Stimulated activated CD4-positive, alpha-beta T cell treated with anti-CD3 and anti-CD28 coated beads, Interleukin-4, amount 100 ng/mL, for 4 hours (primary cell): ENCODE results near the gene ADAMTSL2.

Experiments used
- DNase-seq, 2 experiments: peaks; one replicate each; pipeline ENCODE4 v3.0.0-alpha.2; 2020

The ADAMTSL2 gene

GRCh38 chr9:133534346-133535291, at the start of gene ADAMTSL2:
ADAMTSL2 (plus strand) TSS chr9:133534704; CDS start chr9:133536713, 2,009 bp downstream.
- peak; percentile 51 to 83 for DNase-seq

- no peak for DNase-seq
These were observed 48.8 kb upstream of the ADAMTSL2 start for GRCh38 chr9:133485531-133486260.

GRCh38 chr9:133487331-133487725, 47.2 kb upstream of the ADAMTSL2 start:
- no peak for DNase-seq

GRCh38 chr9:133488686-133489252, 45.7 kb upstream of the ADAMTSL2 start:
- no peak for DNase-seq

- DNase-seq, result no peak
These were observed 45.0 kb upstream of the ADAMTSL2 start for GRCh38 chr9:133489253-133490190.

- DNase-seq, result no peak
These were observed 44.3 kb upstream of the ADAMTSL2 start for GRCh38 chr9:133490201-133490681.

- DNase-seq, result no peak
These were observed 43.4 kb upstream of the ADAMTSL2 start for GRCh38 chr9:133490865-133491655.

- no peak for DNase-seq
These were observed 42.9 kb upstream of the ADAMTSL2 start for GRCh38 chr9:133491656-133491925.

- no peak for DNase-seq
These were observed 42.2 kb upstream of the ADAMTSL2 start for GRCh38 chr9:133492061-133493021.

GRCh38 chr9:133493428-133493827, 41.1 kb upstream of the ADAMTSL2 start:
- DNase-seq, result no peak

GRCh38 chr9:133493845-133494540, 40.5 kb upstream of the ADAMTSL2 start:
- DNase-seq, result no peak

GRCh38 chr9:133494636-133495326, 39.7 kb upstream of the ADAMTSL2 start:
- no peak for DNase-seq

GRCh38 chr9:133495327-133496293, 38.9 kb upstream of the ADAMTSL2 start:
- DNase-seq, result no peak

GRCh38 chr9:133496861-133497842, 37.4 kb upstream of the ADAMTSL2 start:
- no peak for DNase-seq

- no peak for DNase-seq
These were observed 35.2 kb upstream of the ADAMTSL2 start for GRCh38 chr9:133499132-133499891.

- DNase-seq, result no peak
These were observed 34.6 kb upstream of the ADAMTSL2 start for GRCh38 chr9:133499892-133500270.
